Liver (tissue), 3 donors: ENCODE data around the gene CLIP2.

Experiments
- CTCF ChIP-seq: fragments of 150-350 bp; IDR thresholded peaks from 2 replicates; pipeline ENCODE4 v1.5.1; 2017; ENCODE audit warnings: improper control_type of control experiment, low read depth, low read length; ENCODE audit not compliant: missing input control
- TAF1 ChIP-seq: conservative IDR thresholded peaks from 2 replicates; pipeline ENCODE4 v1.6.1; 2016; ENCODE audit warnings: antibody characterized with exemption, mild to moderate bottlenecking
- YY1 ChIP-seq: IDR thresholded peaks from 2 replicates; pipeline ENCODE4 v1.6.1; 2016; ENCODE audit warnings: antibody characterized with exemption, mild to moderate bottlenecking
- ZBTB33 ChIP-seq: IDR thresholded peaks from 2 replicates; pipeline ENCODE4 v1.6.1; 2016; ENCODE audit warnings: antibody characterized with exemption
- donor health status: healthy.
- donor health status: healthy.

GRCh38 chr7:74332373-74333176 is 43.4 kb downstream of the CLIP2 start:
- TF ChIP-seq CTCF (no peak), TAF1 (no peak), ZBTB33 (no peak), YY1 (no peak)
